GM23338 (cell line): Measurements from ENCODE around the gene HNF1A. TPM values are rescaled to one million over a fixed set of nuclear protein-coding genes. Genes with fewer than 3 reads are reported as not detected.

Experiments
- ATAC-seq: fragments of 200-7000 bp; cut with Tn5 transposase; 3 replicates; pipeline ENCODE4 v1.9.1; 2020
- DNase-seq: peaks from one replicate; pipeline ENCODE4 v3.0.0-alpha.2; 2015; ENCODE audit warnings: low spot score
- H2AFZ ChIP-seq: fragments of 200-600 bp; sonication (generic); 2 replicates; pipeline ENCODE4 v1.8.0; 2016; ENCODE audit warnings: antibody characterized with exemption, mild to moderate bottlenecking, moderate library complexity
- H3F3A ChIP-seq: fragments of 200-600 bp; sonication (generic); replicated peaks from 2 replicates; pipeline ENCODE4 v1.8.0; 2017; ENCODE audit warnings: antibody characterized with exemption, mixed run types, low read depth
- H3K27ac ChIP-seq: fragments of 200-600 bp; sonication (generic); 2 replicates; pipeline ENCODE4 v1.6.1; 2016; ENCODE audit warnings: low read depth
- H3K27me3 ChIP-seq: fragments of 200-600 bp; sonication (generic); 2 replicates; pipeline ENCODE4 v1.8.0; 2016; ENCODE audit warnings: mild to moderate bottlenecking, mixed run types, moderate library complexity; ENCODE audit not compliant: insufficient read depth
- H3K36me3 ChIP-seq: fragments of 200-600 bp; sonication (generic); 2 replicates; pipeline ENCODE4 v1.8.0; 2016; ENCODE audit warnings: mild to moderate bottlenecking; ENCODE audit not compliant: insufficient read depth
- H3K4me1 ChIP-seq: fragments of 200-600 bp; sonication (generic); 2 replicates; pipeline ENCODE4 v1.8.0; 2016; ENCODE audit warnings: mild to moderate bottlenecking, moderate library complexity; ENCODE audit not compliant: insufficient read depth
- H3K4me2 ChIP-seq: fragments of 200-600 bp; sonication (generic); 2 replicates; pipeline ENCODE4 v1.7.1; 2017; ENCODE audit warnings: mixed run types
- H3K4me3 ChIP-seq: fragments of 200-600 bp; sonication (generic); 2 replicates; pipeline ENCODE4 v1.6.1; 2016; ENCODE audit warnings: mixed run types
- H3K79me2 ChIP-seq: fragments of 200-600 bp; sonication (generic); replicated peaks from 2 replicates; pipeline ENCODE4 v1.8.0; 2017; ENCODE audit warnings: mild to moderate bottlenecking; ENCODE audit not compliant: insufficient read depth
- H3K9me2 ChIP-seq: fragments of 200-600 bp; sonication (generic); 2 replicates; pipeline ENCODE4 v1.8.0; 2017; ENCODE audit not compliant: insufficient read depth
- H4K20me1 ChIP-seq: fragments of 200-600 bp; sonication (generic); replicated peaks from 2 replicates; pipeline ENCODE4 v1.8.0; 2017; ENCODE audit warnings: mild to moderate bottlenecking; ENCODE audit not compliant: insufficient read depth
- H3K27ac Mint-ChIP-seq: 2 replicates; pipeline ENCODE4 v1.8.0; 2020; ENCODE audit warnings: inconsistent platforms, mild to moderate bottlenecking, moderate library complexity, mixed read lengths
- H3K27me3 Mint-ChIP-seq: 3 replicates; pipeline ENCODE4 v1.8.0; 2022; ENCODE audit warnings: low read depth, mild to moderate bottlenecking, moderate library complexity, mixed read lengths, inconsistent platforms; ENCODE audit not compliant: insufficient read depth, poor library complexity
- H3K36me3 Mint-ChIP-seq: 3 replicates; pipeline ENCODE4 v1.8.0; 2021; ENCODE audit warnings: low read depth, mild to moderate bottlenecking, inconsistent platforms, moderate library complexity, mixed read lengths
- H3K4me1 Mint-ChIP-seq: 3 replicates; pipeline ENCODE4 v1.8.0; 2020; ENCODE audit warnings: mild to moderate bottlenecking, inconsistent platforms, mixed read lengths
- H3K4me3 Mint-ChIP-seq: 3 replicates; pipeline ENCODE4 v1.8.0; 2021; ENCODE audit warnings: moderate library complexity, mild to moderate bottlenecking, inconsistent platforms, mixed read lengths
- H3K9me3 Mint-ChIP-seq: 3 replicates; pipeline ENCODE4 v1.8.0; 2020; ENCODE audit warnings: moderate library complexity, mild to moderate bottlenecking, inconsistent platforms, mixed read lengths
- CTCF ChIP-seq, 2 experiments: fragments of 200-600 bp in 1 of 2; sonication (generic) in 1 of 2; conservative IDR thresholded peaks; 2 replicates each; pipeline versions ENCODE4 v1.5.1 to v1.6.1; 2016 to 2017; ENCODE audit warnings: antibody characterized with exemption in 2 of 2, low read depth in 2 of 2, mild to moderate bottlenecking in 2 of 2, moderate library complexity in 1 of 2
- ETS1 ChIP-seq: IDR thresholded peaks from 2 replicates; pipeline ENCODE4 v1.6.1; 2016; ENCODE audit warnings: antibody characterized with exemption
- EZH2 ChIP-seq: fragments of 200-600 bp; sonication (generic); IDR thresholded peaks from one replicate; pipeline ENCODE4 v1.8.0; 2017; ENCODE audit warnings: antibody characterized with exemption, mild to moderate bottlenecking, low read depth; ENCODE audit not compliant: unreplicated experiment
- EZH2phosphoT487 ChIP-seq: fragments of 200-600 bp; sonication (generic); IDR thresholded peaks from one replicate; pipeline ENCODE4 v1.8.1; 2018; ENCODE audit warnings: antibody characterized with exemption; ENCODE audit not compliant: unreplicated experiment
- JUNB ChIP-seq: IDR thresholded peaks from one replicate; pipeline ENCODE4 v1.6.1; 2016; ENCODE audit warnings: antibody characterized with exemption; ENCODE audit not compliant: unreplicated experiment
- NANOG ChIP-seq: IDR thresholded peaks from 2 replicates; pipeline ENCODE4 v1.6.1; 2016; ENCODE audit warnings: antibody characterized with exemption, borderline replicate concordance
- POLR2AphosphoS5 ChIP-seq: IDR thresholded peaks from 2 replicates; pipeline ENCODE4 v1.6.1; 2016; ENCODE audit warnings: antibody characterized with exemption, low read depth
- REST ChIP-seq: IDR thresholded peaks from one replicate; pipeline ENCODE4 v1.6.1; 2018; ENCODE audit warnings: antibody characterized with exemption; ENCODE audit not compliant: unreplicated experiment
- STAT1 ChIP-seq: IDR thresholded peaks from one replicate; pipeline ENCODE4 v1.6.1; 2016; ENCODE audit warnings: antibody characterized with exemption; ENCODE audit not compliant: unreplicated experiment
- ZNF114 ChIP-seq: fragments of 250-450 bp; sonication (Bioruptor Pico); IDR thresholded peaks from 2 replicates; pipeline ENCODE4 v1.5.0; 2020; ENCODE audit warnings: mild to moderate bottlenecking, moderate library complexity
- polyA plus RNA-seq: library from polyadenylated mRNA; unstranded; fragments of >200 nt; fragmentation: Nextera tagmentation; extraction: Ambion mirVana; gene quantifications from 2 replicates; pipeline ENCODE4 v1.2.1, GENCODE V29; 2016
- total RNA-seq: library from RNA; depleted of rRNA; stranded (reverse); fragments of >200 nt; shearing (Covaris generic); gene quantifications from 2 replicates; pipeline ENCODE4 v1.2.3, GENCODE V29; 2014

The HNF1A gene
- total and polyA plus RNA-seq, 2 experiments from 2014 or later = 0.11 TPM; not detected in 1

- H4K20me1 ChIP-seq = no peaks in the 10 kb centered on the region
- no peaks in the 10 kb centered on the region for H3K36me3 Mint-ChIP-seq
- no peak for ATAC-seq
- DNase-seq = no peak
- H2AFZ ChIP-seq = no peak overlapping the region
- peaks cover 2% of the 10 kb centered on the region for H3K27me3 Mint-ChIP-seq
- TF ChIP-seq NANOG (no peak), STAT1 (no peak), POLR2AphosphoS5 (no peak), JUNB (no peak), CTCF (conservative IDR thresholded peaks at IDR 0.05; ENCODE audit: low read depth in 2 of 2) (no peak), EZH2phosphoT487 (no peak), ZNF114 (CRISPR knock-in tag) (no peak), REST (no peak), EZH2 (no peak)
- H3K4me3 Mint-ChIP-seq = no peak overlapping the region
- no peaks in the 10 kb centered on the region for H3K27me3 ChIP-seq
- H3F3A ChIP-seq = no peaks in the 10 kb centered on the region
- H3K36me3 ChIP-seq = no peaks in the 10 kb centered on the region
- H3K9me2 ChIP-seq = no peaks in the 10 kb centered on the region
- H3K27ac Mint-ChIP-seq = no peak overlapping the region
- H3K4me1 ChIP-seq = no peaks in the 10 kb centered on the region
- H3K4me3 ChIP-seq = no peak overlapping the region
- no peaks in the 10 kb centered on the region for H3K79me2 ChIP-seq
- peaks cover 5% of the 10 kb centered on the region for H3K4me1 Mint-ChIP-seq
- H3K27ac ChIP-seq = no peak overlapping the region
- H3K9me3 Mint-ChIP-seq = 0 out of 3 replicates have a peak, but pooled peaks cover 4% of the 10 kb centered on the region
- H3K4me2 ChIP-seq = no peak overlapping the region
Observed at GRCh38 chr12:120988658-120989057, 10.3 kb downstream of the HNF1A start.

- H3K36me3 ChIP-seq = no peaks in the 10 kb centered on the region
- Mint-ChIP-seq H3K4me1 (no peaks in the 10 kb centered on the region), H3K27me3 (peaks cover 4% of the 10 kb centered on the region), H3K9me3 (0 out of 3 replicates have a peak, but pooled peaks cover 4% of the 10 kb centered on the region), H3K4me3 (no peak overlapping the region), H3K36me3 (no peaks in the 10 kb centered on the region), H3K27ac (no peak overlapping the region)
- no peaks in the 10 kb centered on the region for H3K9me2 ChIP-seq
- H4K20me1 ChIP-seq = no peaks in the 10 kb centered on the region
- DNase-seq (no peak), ATAC-seq (no peak)
- no peak overlapping the region for H3K27ac ChIP-seq
- no peak overlapping the region for H3K4me2 ChIP-seq
- H3K4me1 ChIP-seq = no peaks in the 10 kb centered on the region
- H2AFZ ChIP-seq = no peak overlapping the region
- H3F3A ChIP-seq = no peaks in the 10 kb centered on the region
- H3K79me2 ChIP-seq = no peaks in the 10 kb centered on the region
- no peaks in the 10 kb centered on the region for H3K27me3 ChIP-seq
- no peak overlapping the region for H3K4me3 ChIP-seq
- TF ChIP-seq STAT1 (no peak), REST (no peak), NANOG (no peak), ETS1 (no peak), JUNB (no peak), EZH2 (no peak)
Observed at GRCh38 chr12:120989687-120990086, 11.3 kb downstream of the HNF1A start.
